NCI-H2171 (cell line): Measurements from ENCODE around the gene XAF1.
"Not testable (repeated sequence)": the region's sequence is repeated elsewhere in the genome, so short reads cannot be mapped to it uniquely, and the experiment has no call there.

Experiments
- DNase-seq: peaks from one replicate; lab custom pipeline; 2025; lab: John Stamatoyannopoulos, UW

Gene XAF1

GRCh38 chr17:6800422-6801027 lies 44.7 kb downstream of the XAF1 start:
- no peak for DNase-seq

- DNase-seq: no peak
Measured at GRCh38 chr17:6811510-6811909, 55.7 kb downstream of the XAF1 start.

DNA sequence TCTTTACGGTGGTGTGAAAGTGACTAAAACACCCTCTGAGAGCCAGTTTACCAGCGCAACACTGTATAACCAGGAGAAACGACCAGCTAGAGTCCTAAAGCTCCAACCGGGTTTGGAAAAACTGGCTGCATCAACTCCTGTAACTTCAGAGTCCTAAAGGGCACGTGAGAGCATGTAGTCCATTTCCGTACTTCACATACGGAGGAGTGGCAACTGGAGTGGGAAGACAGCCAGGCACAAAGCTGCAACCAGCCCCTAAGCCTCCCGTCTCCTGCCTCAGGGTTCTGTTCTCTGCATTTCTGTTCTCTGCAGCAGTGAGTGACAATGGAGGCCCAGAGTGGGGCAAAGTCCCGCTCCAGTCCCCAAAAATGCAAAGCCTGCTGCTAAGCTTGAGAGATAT lies 56.4 kb downstream of the XAF1 start:
- DNase-seq: no peak

DNA sequence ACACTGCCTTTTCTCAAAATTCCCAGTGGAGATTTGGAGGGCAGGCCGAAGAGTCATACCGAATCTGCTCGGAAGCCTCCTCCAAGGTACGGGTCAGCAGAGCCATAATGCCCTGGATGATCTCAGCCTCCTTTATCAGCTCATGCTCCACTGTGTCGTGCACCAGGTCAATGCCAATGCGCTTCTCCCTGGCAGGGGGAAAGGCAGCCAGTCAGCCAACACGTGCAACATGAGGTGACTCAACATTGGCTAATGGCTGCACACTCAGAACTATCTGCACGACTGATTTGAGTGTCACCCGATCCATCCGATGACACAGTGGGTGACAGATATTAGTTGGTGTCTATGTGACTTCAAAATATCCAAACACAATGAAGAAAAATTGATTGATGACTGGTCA lies 59.9 kb downstream of the XAF1 start:
- DNase-seq: no peak

GRCh38 chr17:6816368-6816767 lies 60.5 kb downstream of the XAF1 start:
- DNase-seq: not testable (repeated sequence)

DNA sequence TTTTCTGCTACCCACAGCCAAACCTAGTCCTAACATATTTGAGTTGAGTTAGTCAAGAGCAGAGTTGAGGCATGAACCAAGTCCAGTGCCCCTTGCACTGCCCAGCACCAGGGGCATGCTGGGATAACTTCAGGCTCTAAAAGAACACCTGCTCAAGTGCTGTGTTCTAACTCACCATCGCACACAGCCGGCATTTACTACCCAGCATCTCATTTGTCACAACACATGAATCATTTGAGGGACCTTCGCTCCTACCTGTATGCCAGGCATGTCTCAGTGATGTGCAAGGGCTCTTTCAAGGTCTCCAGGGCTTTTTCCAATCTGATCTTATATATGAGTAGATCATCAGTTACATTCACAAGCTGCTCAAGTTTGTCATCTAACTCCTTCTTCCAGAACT lies 63.1 kb downstream of the XAF1 start:
- no peak for DNase-seq

DNA sequence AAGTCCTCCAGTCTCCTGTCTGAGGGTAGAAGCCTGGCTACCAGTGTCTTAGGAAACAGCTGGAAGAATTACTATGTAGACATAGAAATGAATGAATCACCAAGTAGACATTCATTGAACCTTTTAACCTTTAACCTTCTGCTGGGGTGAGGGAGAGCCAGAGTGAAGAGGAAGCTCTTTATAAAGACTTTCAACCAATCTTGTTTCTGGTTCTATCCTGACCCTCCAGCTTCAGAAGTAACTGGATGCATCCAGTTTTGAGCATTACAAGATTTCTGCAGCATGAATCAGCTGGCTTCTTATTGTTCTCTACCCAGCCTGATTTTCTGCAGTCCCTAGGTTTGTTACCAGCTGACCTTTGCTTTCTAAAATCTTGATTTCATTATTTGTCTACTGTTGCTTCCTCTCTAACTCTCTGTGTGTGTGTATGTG lies 67.2 kb downstream of the XAF1 start:
- no peak for DNase-seq
